Stimulated activated CD8-positive, alpha-beta memory T cell treated with anti-CD3 and anti-CD28 coated beads, Interleukin-15, amount 100 ng/mL, for 4 hours (primary cell): Measurements from ENCODE around the gene CEP192.
"Not testable (repeated sequence)": the region's sequence is repeated elsewhere in the genome, so short reads cannot be mapped to it uniquely, and the experiment has no call there.

ENCODE experiments used
- DNase-seq, 2 donors: peaks; one replicate each; pipeline ENCODE4 v3.0.0-alpha.2; 2020; ENCODE audit warnings: low read depth in 2 of 2

CEP192 gene

DNA sequence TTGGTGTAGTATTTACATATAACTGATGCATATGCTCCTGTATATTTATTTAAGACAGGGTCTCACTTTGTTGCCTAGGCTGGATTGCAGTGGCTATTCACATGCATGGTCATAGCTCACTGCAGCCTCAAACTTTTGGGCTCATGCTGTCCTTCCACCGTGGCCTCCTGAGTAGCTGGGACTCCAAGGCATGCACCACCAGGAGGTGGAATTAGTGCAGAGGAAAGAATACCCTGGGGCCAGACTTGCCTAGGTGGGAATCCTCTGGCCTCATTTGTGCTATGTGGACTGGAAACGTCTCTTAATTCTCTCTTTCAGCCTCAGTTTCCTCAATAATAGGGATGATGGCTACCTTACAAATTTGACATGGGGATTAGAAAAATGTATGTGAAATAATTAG is 2.3 kb downstream of the CEP192 start:
- no peak for DNase-seq

DNA sequence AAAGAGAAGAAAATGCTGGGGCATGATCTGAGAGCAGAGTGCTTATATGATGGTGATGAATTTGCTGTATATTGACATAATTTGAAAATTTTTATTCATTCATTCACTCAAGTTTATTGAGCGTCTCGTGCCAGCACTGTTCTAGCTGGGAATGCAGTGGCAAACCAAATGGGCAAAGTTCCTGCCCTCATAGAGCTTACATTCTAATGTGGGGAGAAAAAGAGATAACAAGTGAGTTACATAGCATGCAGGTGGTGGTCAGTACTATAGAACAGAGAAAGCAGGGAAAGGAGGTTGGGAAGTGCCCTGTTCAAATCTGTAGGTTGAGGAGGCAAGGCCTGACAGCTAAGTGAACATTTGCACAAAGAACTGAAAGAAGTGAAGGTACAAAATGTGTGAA is 4.3 kb downstream of the CEP192 start:
- DNase-seq: no peak

DNA sequence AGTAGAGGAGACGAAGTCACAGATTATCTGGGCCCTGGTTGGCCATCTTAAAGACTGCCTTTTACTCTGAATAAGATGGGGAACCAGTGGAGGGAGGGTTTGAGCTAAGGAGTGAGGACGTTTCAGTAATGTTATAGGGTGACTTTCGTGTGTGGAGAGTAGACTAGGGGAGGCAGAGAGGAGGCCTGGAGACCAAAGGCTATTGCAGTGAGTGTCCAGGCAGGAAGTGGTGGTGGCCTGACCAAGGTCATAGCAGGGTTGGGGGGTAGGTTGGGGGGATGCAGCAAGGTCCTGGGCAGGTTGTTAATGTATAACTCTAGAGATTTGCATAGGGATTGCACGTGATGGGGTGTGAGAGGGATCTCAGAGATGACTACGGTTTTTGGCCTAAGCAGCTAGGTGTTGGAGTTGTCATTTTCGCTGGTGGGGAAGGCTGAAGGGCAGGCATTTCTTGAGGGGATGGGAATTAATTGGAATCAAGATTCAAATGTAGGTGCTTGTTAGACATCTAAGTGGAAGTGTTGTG is 4.9 kb downstream of the CEP192 start:
- no peak for DNase-seq

DNA sequence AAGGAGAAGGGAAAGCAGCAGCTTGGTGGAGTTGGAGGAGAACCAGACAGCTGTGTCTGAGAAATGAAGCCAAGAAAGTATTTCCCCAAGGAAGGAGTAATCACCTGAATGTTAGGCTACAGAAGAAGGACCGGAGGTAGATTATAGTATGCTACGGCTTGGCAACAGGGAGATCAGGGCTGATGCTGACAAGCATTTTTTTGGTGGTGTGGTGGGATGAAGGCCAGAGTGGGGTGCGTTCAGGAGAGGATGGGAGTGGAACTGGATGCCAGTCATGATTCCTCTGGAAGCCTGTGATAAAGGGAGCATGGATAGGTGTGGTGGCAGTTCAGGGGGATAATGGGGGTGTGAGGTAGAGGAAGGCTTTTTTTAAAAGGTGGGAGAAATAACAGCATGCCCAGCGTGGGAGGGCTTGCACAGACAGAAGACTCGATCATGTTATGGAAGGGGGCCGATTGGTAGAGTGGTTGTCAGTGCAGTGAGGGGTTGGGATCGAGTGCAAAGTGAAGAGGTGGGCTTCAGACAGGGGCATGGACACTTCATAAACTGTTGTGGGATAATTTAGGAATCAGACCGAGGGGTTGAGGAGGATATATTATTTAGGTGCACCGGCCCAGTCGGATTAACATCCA is 5.6 kb downstream of the CEP192 start:
- no peak for DNase-seq

DNA sequence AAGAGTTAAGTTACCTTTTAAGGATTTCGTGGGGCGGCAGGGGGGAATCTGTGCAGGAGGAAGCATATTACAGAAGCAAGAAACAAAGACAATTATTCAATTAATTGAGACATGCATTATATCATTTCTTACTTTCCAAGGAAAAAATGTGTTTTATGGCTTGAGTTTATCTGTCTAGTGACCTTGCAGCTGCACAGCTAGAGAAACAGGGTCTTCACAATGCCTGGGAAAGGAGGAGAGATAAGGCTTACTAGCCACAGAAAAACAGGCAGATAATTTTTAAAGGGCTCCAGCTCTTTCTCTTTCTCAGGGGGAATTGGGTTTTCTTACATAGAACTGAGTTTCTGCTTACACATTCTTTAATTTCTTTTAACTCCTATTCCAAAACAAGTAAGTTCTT is 6.2 kb downstream of the CEP192 start:
- not testable (repeated sequence) for DNase-seq

DNA sequence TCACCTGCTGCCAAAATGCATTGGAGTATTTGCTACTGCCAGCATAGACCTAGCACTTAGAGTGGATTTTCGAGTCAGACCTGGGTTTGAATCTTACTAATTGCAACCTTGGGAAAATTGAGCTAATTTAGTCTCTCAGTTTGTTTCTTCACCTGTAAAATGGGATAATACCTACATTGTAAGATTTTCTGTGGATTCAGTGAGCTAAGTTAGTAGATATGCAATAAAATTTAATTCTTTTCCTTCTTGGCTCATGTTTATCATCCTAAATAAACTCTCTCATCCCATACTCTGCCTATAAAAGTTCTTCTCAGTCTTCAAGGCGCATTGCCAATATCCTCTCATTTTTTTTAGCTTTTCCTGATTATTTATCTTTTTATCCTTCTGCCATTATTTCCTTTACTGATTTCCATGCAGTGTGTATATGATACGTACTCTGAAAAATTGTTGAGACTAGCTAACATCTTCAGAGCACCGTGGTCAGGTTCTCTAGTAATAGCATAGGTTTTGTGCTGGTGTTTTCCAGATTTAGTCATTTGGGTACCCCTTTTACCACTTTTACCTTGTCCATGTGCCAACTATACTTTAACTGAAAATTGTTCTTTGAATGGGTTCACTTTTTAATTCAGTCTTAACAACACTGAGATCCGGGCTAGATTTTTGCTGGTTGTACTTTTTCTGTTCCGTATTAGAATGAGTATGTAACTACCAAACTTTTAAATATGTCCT is 7.3 kb downstream of the CEP192 start:
- no peak for DNase-seq

DNA sequence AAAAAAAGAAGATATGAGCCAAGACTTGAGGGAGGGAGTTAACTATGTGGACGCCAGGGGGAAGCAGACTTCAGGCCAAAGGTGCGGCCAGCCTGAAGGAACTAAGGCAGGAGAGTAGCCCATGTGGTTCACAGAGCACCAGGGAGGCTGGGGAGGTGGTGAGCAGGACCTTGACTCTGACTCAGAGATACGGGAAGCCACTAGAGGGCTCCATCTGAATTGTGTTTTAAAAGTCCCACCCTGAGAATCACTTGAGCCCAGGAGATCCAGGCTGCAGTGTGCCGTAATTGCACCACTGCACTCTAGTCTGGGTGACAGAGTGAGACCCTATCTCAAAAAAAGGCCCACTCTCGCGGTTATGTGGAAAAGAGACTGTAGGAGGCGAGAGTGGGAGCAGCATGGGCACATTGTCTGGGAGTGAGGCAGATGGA is 12.3 kb downstream of the CEP192 start:
- no peak for DNase-seq

DNA sequence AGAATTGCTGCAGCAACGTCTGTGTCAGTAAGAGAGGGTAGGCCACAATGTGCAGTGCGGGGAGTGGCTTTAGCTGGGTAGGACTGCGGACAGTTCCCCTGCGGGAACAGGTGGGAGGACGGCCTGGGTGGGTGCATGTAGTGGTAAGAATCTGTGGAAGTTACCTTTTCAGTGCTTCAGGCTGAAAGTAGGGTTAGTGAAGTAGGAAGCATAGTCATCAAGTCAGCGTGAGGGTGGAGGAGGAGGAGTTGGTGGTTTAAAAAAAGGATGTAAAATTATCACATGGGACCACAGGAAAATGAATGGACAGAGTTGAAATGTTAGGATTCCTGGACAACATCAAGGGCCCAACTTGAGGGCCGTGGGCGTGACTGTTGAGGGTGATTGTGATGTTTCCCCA is 13.2 kb downstream of the CEP192 start:
- no peak for DNase-seq

DNA sequence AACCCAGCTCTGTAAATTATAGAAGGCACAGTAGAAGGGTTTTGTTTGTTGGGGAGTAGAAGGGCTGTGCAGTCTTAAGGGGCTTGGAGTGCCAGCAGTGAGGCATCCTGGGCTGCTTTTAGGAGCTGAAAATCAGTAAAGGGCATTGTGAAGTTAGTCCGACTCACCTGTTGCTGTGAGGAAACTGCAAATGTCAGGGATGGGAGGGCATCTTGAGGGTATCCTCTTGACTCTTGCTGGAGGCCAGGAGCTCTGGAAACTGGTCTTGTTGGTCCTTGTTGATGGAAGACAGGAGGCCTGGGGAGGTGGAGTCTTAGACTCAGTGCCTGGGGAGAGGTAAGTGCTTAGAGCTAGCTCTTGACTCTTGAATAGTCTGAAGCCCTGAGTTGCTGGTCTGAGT is 14.1 kb downstream of the CEP192 start:
- no peak for DNase-seq

DNA sequence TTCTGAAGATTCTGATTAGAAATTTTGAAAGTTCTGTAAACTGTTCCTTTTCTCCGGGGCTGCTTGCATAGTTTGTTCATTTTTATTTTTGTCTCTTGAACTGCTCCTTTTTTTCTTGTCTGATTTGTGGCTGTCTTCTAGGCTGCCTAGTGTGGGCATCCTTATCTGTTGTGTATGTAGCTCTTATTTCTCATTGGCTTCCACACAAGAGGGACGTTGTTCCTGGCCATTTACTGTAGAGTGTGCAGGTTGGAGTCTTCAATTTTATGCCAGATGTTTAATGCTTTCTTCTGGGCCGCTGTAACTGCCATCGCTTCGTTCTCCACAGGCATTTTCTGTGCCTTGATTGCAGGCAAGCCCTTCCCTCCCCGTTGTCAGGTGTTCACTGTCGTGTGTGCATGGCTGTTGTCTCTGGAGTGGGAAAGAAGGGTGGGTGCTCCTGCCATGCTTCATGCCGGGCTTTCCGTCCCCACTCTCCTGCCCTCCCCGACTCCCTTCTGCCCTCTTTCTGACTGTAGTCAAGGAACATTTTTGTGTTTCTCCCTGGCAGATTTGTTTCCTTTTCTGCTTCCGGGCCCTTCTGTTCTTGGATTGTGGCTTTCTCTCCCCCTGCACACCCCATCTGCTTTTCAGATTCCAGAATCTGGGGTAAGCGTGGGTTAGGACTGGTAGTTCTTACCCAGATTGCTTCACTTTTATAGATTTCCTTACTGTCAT is 15.5 kb downstream of the CEP192 start:
- DNase-seq: no peak

DNA sequence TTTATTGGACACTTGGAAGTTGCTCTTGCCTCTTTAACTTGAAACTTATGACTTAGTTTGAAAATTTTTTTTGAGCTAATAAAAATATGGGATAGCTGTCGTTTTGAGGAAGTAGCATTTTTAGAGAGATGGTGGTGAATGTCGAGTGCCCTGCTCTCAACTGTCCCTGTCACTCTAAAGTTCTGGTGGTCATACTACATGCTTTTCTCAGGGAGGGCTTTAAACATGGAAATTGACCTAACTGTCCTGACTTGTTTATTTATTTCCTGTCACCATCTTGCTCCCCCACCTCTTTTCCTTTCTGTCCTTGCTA is 16.0 kb downstream of the CEP192 start:
- no peak for DNase-seq

DNA sequence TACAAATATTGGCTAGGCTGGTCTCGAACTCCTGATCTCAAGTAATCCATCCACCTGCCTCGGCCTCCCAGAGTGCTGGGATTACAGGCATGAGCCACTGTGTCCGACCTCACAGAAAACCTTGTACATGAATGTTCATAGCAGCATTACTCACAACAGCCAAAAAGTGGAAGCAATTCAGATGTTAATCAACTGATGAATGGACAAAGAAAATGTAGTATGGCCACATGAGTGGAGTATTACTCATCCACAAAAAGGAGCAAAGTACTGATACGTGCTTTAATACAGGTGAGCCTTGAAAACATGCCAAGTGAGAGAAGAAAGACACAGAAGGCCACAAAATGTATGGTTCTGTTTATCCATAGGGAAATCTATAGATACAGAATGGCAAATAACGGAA is 20.6 kb downstream of the CEP192 start:
- DNase-seq: no peak

DNA sequence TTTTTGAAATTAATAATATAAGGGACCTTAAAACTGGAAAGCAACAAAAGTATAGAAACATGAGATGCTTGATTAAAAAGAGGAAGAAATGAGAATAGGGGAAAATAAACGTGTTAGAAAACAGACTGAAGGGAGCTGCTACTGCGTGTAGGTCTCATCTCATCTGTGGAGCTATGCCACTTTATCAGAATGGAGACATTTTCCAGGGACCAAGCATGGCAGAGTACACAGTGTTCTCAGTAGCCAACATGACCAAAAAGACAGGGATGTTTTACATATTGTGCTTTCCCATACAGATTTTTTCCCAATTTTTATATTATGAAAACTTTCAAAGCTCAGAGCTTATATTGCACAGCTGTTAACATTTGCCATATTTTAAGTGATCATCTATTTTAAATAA is 23.1 kb downstream of the CEP192 start:
- no peak for DNase-seq

DNA sequence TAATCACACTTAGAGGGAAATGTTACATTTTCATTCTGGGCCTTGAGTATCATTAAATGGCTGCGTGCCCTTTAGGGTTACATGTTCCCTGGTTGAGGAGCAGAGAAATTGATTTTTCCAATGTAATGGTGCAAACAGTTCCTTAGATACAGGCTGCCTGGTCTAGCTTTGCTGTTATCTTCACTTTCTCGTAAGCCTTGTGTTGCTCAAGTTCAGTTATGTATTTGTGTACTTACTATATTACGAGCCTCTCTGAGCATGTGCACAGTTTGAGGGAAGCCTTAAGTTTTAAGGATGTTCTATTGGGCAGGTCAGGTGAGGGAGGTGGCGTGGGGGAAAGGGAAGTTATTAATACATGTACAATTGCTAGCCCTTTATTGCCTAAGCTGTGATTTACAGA is 23.7 kb downstream of the CEP192 start:
- no peak for DNase-seq

DNA sequence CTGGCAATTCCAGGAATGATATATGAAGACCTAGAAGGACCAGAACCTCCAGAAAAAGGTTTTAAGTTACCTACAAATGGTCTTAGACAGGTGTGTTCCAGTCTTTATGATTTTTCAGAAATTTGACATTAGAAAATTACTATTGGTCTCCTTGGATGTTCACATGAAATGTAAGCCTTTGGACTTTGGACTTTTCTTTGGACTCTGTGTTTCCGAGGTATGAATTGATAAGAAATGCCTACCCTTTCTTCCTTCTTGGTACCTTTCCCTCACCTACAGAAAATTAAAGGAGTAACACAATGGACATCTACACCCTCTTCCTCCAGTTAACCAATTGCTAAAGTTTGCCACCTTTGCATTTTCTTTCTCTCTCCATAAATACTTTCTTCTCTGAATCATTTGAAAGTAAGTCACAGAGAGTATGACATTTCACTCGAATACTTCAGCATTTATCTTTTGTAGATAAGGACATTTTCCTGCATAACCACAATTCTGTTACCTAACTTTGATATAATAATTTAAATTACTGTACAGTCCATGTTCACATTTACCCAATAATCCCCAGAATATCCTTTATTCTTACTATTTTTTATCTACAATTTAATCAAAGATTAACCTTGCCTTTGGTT is 26.2 kb downstream of the CEP192 start:
- DNase-seq: no peak

DNA sequence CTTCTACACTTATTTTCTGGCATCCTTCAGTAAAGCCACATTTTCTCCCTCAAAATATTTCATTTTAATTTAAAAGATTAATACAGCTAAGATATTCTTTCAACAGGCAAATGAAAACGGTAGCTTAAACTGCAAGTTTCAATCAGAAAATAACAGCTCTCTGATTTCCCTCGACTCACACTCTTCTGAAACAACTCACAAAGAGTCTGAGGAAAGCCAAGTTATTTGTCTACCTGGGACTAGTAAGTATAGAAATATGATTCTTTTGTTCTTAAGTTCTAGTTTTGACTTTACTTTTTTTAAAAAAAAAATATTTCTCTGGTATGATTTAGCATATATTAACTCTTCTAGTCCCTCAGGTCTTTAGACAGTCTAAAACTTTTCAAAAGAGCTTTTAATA is 27.2 kb downstream of the CEP192 start:
- DNase-seq: no peak

DNA sequence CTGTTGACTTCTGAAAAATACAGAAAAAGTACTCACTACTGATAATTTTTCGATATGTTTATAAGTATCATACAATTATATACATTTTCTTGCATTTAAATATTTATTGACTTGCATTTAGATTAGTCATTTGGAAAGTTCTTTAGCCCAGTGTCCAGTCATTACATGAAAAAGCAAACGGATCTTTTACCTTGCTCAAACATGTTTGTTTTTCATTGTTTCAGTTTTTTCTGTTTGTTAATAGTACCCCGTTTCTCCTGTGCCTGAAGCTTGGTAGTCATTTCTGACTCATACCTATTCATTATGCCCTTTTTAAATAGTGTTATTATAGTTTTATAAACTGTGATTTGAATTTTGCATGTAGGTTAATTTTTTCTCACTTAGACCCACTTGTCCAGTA is 28.1 kb downstream of the CEP192 start:
- no peak for DNase-seq

DNA sequence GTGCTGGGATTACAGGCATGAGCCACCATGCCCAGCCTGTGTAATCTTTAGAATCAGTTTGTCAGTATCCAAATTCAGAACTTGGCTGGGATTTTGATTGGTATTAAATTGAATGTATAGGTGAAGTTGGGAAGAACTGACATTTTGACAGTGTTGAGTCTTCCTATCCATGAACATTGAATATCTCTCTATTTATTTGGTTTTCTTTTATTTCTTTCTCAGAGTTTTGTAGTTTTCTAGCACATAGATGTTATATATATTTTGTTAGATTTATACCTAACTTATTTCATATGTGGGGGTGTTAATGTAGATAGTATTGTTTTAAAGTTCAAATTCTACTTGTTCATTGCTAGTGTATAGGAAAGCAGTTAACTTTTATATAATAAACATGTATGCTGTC is 31.5 kb downstream of the CEP192 start:
- DNase-seq: no peak

DNA sequence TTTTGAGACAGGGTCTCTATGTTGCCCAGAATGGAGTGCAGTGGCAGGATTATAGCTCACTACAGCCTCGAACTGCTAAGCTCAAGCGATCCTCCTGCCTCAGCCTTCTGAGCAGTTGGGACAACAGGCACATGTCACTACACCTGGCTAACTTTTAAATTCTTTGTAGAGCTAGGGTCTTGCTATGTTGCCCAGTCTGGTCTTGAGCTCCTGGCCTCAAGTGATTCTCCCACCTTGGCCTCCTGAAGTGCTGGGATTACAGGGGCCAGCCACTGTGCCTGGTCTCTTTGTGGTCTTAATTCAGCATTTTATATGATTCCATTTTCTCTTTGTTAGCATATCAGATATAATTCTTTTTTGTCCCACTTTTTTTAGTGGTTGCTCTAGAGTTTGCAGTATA is 34.1 kb downstream of the CEP192 start:
- DNase-seq: no peak

DNA sequence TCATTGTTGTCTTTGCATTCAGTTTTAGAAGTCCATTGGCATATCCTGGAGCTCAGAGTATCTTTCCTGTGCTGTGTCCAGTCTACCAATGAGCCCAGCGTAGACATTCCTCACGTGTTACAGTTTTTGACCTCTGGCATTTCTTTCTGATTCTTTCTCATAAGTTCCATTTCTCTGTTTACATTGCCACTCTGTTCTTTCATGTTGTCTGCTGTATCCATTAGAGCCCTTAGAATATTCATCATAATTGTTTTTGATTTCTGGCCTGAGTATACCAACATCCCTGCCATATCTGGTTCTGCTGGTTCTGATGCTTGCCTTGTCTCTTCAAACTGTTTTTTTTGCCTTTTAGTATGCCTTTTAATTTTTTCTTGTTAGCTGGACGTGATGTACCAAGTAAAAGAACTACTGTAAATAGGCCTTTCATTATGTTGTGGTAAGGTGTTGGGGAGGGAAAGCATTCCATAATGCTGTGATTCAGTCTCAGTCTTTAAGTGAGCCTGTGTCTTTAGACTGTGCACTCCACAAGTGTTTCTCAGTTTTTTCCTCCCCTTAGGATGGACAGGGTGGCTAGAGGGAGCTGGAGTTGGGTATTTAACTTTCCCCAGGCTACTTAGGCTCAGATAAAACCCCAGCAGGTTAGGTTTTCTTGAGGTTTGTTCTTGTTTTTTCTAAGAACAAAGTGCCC is 35.6 kb downstream of the CEP192 start:
- DNase-seq: no peak

DNA sequence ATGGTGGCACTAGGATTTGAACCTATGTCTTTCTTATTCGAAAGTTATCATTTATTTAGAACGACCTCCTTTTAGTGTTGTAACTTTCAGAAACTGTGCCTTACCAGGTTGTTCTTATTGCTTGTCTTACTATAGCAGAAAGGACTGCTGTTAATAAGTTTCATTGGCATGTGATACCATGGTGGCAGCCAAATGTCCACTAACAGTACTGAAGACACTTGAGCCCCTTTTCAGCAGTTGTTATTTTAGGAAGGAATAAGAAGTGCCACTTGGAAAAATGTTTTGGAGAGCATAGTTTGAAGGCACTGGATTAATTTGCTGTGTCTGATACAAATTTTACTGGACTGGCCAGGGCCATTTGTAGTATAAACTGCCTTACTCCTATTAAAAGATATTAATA is 37.7 kb downstream of the CEP192 start:
- DNase-seq: no peak

DNA sequence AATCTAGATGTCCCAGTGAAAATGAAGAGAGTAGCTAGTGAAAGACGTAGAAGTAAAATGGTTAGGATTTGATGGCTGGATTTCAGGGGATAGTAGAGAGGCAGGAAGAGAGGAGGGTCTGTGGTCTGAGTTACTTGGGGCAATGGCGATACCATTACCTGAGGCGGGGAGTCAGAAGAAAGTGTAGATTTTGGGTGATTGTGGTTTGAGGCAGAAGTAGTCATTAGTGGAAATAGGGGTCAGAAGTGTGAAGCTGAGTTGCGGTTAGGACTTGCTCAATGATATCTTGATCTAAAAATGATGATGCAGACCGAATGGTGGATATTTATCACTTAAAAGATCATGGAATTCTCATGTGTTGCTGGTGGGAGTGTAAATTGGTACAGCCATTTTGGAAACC is 41.0 kb downstream of the CEP192 start:
- no peak for DNase-seq
